GM15510 (cell line): ENCODE results near the gene TRABD.

Experiments
- POLR2A ChIP-seq: IDR thresholded peaks from 3 replicates; pipeline ENCODE4 v1.6.1; 2011; ENCODE audit warnings: borderline replicate concordance; ENCODE audit not compliant: insufficient read length; ENCODE audit errors: extremely low read depth

The TRABD gene

GRCh38 chr22:50209893-50210292 is 24.2 kb downstream of the TRABD start:
- TF ChIP-seq POLR2A = no peak

- TF ChIP-seq POLR2A = no peak
Observed at GRCh38 chr22:50210378-50211139, 24.8 kb downstream of the TRABD start.

DNA sequence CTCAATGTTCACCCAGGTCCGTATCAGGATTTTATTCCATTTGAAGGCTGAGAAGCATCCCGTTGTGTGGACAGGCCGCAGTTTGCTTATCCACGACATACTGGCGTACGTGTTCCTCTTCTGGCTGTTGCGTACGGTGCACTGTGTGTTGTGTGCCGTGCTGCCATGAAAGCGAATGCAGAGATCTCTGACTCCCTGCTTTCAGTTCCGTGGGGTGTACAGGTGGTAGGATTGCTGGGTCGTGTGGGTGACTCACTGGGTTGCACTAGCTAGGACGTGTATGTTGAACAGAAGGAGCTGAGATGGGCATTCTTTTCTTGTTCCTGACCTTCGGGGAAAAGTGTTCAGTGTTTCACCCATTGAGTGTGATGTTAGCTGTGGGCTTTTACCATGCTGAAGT is 25.4 kb downstream of the TRABD start:
- TF ChIP-seq POLR2A = no peak

- no peak for TF ChIP-seq POLR2A
Observed at GRCh38 chr22:50213263-50213662, 27.6 kb downstream of the TRABD start.

DNA sequence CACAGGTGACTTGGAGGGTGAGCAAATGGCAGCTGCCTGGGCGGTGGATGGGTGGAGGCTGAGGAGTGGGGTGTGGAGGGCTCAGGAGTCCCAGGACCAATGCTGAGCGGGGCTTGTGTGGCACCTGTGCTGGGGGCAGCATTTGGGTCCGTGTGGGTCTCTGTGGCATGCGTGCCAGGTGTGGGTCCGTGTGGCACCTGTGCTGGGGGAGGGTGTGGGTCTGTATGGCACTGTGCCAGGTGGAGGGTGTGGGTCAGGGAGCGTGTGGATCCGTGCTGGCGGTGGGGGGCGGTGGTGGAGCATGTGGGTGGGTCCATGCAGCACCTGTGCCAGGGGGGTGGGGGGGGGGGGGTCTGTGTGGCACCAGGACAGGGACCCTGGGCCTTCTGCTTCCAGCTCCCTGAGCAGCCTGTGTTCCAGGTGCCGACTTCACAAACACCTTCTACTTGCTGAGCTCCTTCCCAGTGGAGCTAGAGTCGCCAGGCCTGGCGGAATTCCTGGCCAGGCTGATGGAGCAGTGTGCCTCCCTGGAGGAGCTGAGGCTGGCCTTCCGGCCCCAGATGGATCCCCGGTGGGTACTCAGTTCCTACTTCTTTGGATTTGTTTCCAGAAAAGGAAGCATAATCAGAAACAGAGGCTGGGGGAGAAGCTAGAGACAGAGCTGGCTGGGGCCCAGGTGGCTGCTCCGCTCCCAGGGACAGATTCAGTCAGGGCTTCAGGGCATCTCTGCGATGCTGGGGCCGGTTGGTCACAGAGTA is 29.8 kb downstream of the TRABD start:
- no peak for TF ChIP-seq POLR2A

DNA sequence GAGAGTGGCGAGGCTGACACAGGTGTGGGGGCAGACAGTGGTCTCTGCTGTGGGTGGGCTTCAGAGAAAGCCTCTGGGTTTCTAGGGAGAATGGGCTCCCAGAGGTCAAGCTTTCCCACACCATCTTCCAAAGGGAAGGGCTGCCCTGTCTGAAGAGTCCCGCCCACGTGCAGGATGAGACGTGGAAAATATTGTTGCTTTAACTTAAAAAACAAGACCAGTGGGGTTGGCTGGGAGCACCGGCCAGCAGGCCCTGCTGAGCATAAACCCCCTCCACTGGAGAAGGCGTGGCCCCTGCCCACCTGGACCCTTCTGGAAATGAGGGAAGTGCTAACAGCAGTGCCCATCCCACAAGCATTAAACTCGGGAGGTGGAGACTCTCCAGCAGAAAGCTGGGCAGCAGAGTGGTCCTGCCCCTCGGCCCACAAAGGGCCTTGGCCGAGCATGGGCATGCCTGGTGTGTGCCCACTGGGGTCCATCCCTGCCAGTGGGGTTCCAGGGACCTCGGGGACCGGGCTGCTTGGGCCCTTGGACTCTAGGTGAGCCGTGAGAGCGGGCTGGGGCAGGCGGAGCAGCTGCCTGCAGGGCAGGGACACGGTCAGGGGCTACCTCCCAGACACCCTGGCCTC is 30.5 kb downstream of the TRABD start:
- no peak for TF ChIP-seq POLR2A

- no peak for TF ChIP-seq POLR2A
Observed at GRCh38 chr22:50216684-50217520, 31.2 kb downstream of the TRABD start.

- TF ChIP-seq POLR2A = no peak
Observed at GRCh38 chr22:50217543-50218152, 31.9 kb downstream of the TRABD start.

DNA sequence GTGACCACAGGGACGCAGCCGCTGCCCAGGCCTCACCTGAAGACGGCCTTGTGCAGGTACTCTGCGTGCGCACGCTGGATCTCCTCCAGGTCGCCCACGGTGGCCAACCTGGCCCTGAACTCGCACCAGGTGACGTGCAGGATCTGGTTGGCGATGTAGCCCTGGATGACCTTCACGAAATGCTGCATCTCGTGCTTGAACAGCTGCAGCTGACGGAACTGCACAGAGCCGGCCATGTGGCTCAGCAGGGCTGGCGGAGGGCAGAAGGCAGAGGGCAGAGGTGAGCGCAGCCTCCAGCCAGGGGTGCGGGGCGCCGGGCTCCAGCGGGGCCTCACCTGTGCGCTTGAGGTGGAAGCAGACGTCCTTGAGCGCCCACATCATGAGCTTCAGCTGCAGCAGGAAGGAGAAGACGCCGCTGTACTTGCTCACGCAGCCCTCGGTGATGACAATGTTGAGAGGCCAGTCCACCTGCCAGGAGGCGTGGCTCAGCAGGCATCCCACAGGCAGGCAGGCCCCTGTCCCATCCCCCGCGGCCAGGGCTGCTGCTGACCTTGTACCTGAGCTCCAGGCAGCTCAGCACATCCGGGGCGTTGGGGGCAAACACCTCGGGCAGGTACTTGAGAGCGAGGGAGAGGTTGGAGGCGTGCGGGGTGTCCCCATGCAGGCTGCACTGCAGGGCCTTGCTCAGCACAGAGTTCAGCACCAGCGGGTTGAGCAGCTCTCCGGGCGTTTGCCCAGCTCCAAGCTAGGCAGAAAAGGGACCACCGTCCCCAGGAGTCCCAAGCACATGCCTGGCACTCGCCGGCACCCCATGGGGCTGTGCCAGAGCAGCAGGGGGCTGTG is 32.7 kb downstream of the TRABD start:
- TF ChIP-seq POLR2A = no peak

DNA sequence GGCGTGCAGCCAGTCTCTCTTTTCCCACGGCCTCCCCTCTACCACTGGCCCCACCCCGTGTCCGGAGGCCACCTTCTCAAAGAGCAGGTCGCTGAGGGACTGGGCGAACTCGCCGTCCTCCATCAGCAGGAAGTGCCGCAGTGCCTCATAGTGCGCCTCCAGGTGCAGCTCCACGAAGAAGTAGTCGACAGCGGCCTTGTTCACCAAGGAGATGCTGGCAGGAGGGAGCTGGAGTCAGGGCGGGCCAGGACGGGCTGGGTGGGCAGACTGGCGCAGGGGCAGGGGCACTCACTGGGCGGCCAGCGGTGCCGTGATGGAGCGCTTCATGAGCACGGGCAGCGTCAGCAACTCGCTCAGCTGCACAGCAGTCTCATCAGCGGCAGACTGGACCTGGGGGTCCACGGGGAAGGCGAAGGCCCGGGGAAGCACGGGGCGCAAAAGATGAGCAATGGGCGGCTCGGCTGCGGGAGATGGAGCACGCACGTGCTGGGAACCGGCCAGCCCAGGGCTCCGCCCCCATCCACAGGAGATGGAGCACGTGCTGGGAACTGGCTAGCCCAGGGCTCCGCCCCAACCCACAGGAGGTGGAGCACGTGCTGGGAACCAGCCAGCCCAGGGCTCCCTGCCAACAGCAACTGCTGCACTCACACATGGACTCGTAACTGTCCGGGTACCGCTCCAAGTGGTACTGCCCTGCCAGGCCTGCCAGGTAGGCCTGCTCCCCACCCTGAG is 33.4 kb downstream of the TRABD start:
- no peak for TF ChIP-seq POLR2A

DNA sequence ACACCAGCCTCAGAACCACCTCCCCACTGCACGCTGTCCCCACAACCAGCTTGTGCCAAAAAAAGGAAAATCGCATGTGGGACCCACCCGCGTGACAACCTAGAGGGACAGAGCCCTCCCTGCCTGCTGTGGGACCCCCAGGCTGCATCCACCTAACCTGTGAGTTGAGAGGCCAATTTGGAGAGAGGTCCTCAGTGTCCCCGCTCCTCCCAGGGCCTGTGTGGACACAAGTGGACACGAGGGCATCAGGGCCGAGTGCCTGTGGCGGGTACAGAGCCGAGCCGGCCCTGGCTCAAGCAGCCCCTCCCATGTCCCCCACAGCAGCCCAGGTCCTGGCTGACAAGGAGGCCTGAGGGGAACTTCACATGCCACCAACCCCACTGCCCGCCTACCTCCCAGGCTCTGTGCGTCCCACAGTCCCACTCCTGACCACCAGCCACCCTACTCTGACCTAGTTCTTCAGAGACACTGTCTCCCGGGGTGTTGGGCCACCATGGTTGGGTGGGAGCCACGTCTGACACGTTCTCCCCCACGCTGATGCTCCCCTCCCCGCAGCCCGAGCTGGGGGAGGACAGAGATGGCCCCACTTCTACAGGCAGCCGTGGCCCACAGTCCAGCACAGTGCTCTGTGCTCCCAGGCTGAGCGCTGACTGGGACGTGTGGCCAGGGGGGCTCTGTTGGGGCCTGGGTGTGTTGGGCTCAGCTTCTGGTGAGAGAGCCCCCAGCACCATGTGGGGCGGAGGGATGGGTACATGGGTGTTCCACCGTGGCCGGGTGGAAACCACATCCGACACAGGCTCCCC is 34.3 kb downstream of the TRABD start:
- no peak for TF ChIP-seq POLR2A
